Stimulated activated CD4-positive, alpha-beta T cell treated with anti-CD3 and anti-CD28 coated beads, TNF-alpha, amount 100 ng/mL, for 24 hours (primary cell): Measurements from ENCODE around the gene HMGN2.

ENCODE experiments used
- DNase-seq, 3 experiments: peaks; one replicate each; pipeline ENCODE4 v3.0.0-alpha.2; 2020; ENCODE audit warnings: low read depth in 3 of 3

HMGN2 gene

DNA sequence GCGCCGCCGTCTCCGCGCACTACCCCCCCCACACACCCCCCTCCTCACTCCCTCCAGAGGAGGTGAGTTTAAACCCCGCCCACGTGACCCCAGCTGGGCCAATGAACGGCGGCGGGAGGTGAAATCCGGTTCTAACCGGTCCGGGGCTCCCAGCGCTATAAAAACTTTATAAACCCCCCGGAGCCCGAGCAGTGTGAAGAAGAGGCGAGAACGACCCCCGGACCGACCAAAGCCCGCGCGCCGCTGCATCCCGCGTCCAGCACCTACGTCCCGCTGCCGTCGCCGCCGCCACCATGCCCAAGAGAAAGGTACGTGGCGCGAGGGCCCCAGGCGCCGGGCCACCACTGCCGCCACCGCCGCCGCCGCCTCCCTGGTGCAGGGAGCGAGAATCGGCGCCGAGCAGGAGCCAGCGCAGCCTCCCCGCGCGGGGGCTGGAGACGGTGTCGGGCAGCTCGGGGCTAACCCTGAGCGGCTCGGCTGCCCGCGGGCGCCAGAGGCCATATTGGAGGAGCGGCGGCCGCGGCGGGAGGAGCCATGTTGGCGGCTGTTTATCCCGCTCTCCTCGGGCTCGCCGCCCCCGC lies at the start of gene HMGN2:
Gene HMGN2, plus strand, starts transcription at position 121 of the 581 bp plus-strand sequence. Its CDS starts 173 bp downstream, at position 294.
- peak; percentile 81 to 92 (median 82) for DNase-seq

DNA sequence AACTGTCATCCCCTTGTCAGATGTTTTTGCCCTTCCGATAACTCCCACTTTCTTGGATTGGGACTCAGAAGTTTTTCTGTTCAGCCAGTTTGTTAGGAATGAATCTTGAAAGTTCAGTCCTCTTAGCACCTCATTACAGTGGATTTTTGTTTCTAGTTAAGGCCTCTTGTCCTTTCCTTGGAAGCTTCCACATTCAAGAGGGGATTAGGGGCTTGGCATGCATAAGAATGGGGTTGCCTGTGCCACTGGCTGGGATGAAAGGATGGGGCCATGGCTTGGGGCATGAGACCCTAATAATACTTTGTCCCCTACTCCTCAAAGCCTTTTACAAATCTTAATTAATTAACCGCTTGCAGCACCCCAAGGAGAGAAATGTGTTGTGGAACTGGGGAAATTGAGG lies 42.5 kb upstream of the HMGN2 start:
- DNase-seq = no peak

- peak; percentile 97 to 99 (median 98) for DNase-seq
These were observed 40.1 kb upstream of the HMGN2 start, which contains the start of gene DHDDS for GRCh38 chr1:26431979-26432695. Gene DHDDS (plus strand): TSS chr1:26432321. CDS start chr1:26432946, 625 bp downstream.

GRCh38 chr1:26432793-26433192 lies 39.4 kb upstream of the HMGN2 start:
- DNase-seq = no peak

GRCh38 chr1:26434161-26434752 lies 38.0 kb upstream of the HMGN2 start:
- DNase-seq = no peak

DNA sequence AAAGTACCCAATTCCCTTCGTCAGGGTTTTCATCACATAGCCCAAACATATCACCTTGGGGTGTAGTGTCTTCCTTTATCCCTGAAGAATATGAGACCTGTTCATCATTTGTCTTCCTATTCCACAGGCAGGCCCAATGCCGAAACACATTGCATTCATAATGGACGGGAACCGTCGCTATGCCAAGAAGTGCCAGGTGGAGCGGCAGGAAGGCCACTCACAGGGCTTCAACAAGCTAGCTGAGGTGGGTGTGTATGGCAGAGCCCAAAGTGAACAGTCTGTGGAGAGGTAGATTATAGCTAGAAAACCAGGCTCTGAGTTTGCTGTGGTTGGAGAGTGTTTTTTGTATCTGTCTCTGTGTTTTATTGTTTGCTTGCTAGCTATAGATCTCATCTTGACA lies 34.2 kb upstream of the HMGN2 start:
- DNase-seq = no peak

- DNase-seq = no peak
These were observed 32.0 kb upstream of the HMGN2 start for GRCh38 chr1:26440259-26440658.

DNA sequence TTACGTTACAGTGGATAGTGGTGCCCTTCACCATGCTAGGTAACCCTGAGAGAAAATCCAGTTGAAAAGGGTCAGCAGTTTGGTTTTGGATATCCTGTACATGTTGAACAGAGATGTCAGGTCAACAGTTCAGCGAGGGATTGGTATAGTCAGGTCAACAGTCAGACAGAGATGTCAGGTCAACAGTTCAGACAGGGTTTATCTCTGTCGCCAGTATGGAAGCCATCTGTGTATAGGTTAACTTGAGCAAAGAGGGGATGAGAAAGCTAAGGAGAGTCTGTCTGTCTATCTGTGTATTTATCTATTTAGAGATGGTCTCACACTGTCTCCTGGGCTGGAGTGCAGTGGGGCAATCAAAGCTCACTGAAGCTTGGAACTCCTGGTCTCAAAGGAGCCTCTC lies 22.4 kb upstream of the HMGN2 start:
- DNase-seq = no peak

DNA sequence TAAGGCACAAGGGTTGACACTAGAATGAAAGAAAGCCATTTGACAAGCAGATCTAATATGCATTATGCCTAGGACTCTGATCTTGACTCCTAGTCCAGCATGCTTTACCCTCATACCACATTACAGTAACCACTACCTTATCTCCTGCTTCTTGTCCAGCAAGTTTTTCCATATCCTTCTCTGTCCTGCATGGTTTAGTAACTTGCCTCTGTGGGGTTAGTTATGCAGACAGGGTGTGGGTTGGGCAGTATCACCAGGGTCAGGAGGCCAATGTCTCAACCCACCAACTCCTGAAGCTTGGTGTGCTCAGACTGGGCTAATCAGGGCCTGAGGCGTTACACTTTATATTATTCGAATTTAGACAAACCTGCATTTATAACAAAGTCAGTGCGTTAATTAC lies 21.3 kb upstream of the HMGN2 start:
- no peak for DNase-seq

GRCh38 chr1:26452459-26453183 lies 19.6 kb upstream of the HMGN2 start:
- DNase-seq = no peak

DNA sequence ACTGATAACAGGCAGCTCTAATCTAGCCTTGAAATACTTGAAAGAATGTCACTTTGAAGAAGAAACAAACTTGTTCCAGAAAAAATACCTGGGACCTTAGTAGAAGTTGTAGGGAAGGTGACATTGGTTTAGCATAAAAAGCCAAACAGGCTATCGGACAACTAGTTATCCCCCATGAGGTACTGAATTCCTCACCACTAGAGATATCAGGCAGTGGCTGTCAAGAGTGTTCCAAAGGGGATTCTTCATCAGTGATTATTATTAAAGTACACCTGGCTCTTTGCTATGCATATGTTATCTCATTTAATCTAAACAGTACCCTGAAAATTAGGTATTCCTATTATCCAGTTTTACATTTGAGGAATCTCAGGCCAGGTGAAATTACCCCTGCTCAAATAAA lies 13.1 kb upstream of the HMGN2 start:
- no peak for DNase-seq

DNA sequence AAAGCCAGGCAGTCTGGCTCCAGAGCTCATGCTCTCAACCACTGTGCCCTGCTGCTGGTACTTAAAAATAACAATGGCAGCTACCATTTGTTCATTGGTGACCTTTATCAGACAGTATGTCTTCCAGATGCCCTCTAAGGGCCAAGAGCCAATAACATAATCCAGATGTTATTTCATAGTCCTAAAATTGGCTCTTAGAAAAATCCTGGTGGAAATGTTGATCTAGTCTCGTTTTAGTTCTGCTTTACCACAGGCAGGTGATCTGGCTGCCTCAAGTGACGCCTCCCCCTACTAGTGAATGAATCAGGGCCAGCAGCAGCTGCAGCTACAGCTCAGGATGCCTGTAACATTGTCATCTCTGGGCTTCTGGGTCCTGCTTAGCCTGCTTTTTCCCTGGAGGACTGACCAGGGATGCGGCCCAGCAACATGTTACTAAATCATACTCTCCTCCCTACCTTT lies 12.6 kb upstream of the HMGN2 start:
- DNase-seq = no peak

GRCh38 chr1:26468911-26469310 lies 3.3 kb upstream of the HMGN2 start:
- no peak for DNase-seq

- DNase-seq = no peak
These were observed 2.7 kb upstream of the HMGN2 start for GRCh38 chr1:26469558-26469957.

- no peak for DNase-seq
These were observed 1.3 kb upstream of the HMGN2 start for GRCh38 chr1:26470878-26471497.

DNA sequence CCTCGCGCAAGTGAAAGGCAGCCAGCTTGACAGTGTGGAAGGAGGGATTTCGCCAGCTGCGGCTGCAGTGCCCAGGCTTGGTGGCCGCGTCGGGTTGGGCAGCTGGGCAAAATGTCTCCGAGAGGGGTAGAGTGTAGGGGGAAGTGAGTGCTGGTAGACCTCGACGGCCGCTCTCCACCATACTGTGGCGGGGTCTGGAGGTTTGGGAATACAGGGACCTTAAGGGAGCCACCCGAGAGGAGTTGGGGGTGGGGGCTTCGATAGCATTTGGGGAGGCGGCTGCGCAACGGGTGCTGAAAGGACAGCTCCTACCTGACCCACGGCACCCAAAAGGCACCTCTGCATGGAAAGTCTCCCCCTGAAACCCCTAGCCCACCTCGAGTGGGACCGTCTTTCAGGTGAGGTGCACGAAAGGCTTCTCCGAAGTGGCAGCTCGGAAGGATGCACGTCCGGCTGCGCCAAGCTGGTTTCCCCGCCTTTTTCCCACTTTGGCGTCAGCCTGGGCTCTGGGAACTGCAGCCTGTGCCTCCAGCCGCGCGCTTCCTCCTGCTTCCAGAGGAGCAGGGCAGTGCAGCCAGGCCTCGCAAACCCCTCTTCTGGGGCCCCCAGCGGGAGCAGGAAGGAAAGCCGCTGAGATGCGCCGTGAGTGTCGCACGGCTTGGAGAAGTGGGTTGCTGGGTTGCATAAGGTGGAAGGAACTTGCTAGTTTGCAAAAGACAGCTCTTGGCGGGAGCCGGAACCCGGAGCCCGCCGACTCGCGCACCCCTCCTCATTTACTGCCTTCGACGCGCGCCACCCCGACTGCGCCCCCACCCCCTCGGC lies 531 bp upstream of the HMGN2 start:
- DNase-seq = peak; percentile 11 to 39 (median 15)

GRCh38 chr1:26472901-26473845 lies 933 bp downstream of the HMGN2 start:
- DNase-seq = peak; percentile 88 to 91 (median 90)

GRCh38 chr1:26474818-26475217 lies 2.6 kb downstream of the HMGN2 start:
- no peak for DNase-seq

DNA sequence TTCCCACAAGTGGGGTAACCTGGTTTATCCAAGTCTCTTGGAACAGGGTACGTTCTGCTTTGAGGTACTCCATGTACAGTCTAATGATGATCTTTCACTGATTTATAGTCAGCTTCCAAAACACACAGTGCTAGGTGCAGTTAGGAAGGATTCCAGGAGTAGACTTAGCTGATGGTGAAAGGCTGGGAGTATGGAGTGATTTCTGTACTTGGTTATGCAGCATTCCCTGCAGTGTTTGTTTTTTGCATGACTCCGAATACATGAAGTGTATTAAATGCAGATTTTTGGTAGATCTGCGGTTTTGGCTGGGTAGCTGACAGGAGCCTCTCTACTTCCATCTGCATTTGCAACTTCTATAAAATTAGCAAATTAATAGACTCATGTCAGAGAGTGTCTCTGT lies 3.7 kb downstream of the HMGN2 start:
- no peak for DNase-seq

DNA sequence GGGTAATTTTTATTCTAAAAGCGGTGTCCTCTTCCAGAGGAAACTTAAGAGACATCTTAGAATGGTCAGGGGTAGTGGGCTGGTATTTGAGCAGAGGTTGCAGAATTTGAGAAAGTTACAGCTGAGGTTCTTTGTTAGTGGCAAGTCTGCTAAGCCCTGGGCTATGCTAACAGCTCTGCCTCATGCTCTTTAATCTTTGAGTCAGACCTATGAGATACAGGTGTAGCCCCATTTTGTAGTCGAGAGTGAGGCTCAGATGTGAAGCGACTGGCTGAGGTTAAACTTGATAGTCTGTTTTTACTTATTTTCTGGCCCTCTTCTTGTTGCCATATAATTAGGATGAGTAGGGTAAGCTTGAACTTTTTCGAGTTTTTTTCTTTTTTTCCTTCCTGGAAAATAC lies 4.7 kb downstream of the HMGN2 start:
- DNase-seq = no peak
